HG03520 (cell line): ENCODE results near the gene SLC6A15.

Experiments used
- ATAC-seq: cut with Tn5 transposase; IDR thresholded peaks from one replicate; pipeline ENCODE4 v1.9.1; 2021; ENCODE audit warnings: mild to moderate bottlenecking, moderate library complexity; ENCODE audit not compliant: unreplicated experiment

SLC6A15 gene

DNA sequence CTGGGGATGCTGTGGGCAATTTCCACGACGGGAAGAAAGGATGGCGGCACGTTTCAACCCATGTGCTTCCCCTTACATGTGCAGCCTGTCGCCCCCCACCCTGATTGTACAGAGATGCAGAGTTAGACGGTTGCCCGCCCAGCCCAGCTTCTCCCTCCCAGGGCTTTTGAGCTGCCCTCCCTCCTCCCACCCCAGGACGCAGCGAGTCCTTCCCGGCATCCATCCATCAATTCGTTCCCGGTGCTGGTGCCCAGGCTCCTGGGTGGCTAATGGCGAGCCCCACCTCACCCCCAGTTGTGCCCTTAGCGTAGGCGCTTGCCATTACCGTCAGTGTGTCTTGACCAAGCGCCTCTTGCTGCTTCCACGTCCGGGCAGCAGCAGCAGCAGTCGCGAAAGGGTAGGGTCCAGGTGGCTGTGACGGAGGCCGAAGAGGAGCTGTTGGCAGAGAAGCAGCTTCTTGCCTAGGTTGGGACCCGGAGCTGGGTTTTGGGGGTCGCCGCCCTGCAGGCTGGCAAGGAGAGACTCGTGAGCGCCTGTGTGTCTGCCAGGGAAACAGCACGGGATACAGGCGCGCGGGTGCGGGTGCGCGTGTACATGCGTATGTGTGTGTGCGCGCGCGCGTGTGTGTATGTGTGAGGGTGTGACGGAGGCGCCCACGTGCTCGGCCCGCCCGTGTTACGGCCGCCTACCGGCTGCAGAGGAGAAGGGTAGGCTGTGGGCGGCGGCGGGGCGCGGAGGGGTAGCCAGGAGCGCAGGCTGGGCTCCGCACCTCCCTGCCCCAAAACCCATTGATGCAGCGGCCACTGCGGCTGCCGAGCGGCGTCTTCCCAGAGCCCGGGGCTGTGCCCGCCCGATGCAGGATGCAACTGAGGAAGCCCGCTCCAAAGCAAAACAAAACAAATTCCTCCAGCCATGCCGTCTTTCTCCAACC is at the start of gene SLC6A15:
Gene SLC6A15, minus strand, starts transcription at position 602 of the 931 bp plus-strand sequence. CDS start 20,679 bp downstream, outside the sequence.
- peak; percentile 64 for ATAC-seq

DNA sequence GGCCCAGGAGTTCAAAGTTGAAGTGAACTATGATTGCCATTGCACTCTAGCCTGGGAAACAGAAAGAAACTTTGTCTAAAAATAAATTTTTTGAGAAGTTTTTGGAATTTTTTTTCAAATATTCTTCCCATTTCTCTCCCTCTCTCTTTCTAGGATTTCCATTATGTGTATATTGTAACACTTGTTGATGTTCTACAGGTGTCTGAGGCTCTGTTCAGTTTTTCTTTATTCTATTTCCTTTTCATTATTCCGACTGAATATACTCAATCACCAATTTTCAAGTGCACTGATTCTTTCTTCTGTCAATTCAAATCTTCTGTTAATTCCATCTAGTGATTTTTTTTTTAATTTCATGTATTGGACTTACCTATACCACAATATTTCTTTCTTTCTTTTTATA is 48.3 kb upstream of the SLC6A15 start:
- no peak for ATAC-seq

DNA sequence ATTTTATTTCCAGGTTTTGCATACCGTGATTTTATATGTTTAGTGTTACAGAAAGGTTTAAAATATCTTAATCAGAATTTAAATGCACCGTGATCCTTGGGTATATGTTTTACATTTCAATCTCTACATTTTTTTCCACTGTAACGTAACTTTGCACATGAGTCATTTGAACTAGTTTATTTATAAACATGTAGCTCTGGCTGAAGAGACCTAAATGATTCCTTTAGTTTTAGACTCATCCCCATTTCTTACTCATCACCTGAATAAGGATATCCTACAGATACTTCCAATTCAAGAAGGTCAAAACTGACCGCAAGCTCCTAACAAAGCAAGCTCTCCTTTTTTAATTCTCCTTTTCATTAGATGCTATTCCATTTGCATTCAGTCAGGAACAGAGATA is 42.7 kb upstream of the SLC6A15 start:
- no peak for ATAC-seq

DNA sequence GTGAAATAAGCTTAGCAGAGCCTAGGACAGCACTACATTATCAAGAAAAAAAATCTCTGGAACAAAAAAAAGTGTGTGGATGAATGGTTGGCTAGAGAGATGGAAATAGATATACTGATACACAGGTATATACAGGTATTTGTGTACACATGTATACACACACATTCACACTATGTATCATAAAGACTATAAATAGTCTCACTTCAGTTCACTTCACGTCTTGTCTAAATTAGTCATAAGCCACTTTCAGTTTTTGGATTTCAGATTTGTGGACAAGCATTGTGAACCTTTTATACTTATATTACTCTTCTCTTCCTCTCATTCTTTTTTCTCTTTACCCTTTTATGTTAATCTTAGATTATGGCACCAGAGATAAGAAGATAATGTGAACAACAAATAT is 41.8 kb upstream of the SLC6A15 start:
- no peak for ATAC-seq

DNA sequence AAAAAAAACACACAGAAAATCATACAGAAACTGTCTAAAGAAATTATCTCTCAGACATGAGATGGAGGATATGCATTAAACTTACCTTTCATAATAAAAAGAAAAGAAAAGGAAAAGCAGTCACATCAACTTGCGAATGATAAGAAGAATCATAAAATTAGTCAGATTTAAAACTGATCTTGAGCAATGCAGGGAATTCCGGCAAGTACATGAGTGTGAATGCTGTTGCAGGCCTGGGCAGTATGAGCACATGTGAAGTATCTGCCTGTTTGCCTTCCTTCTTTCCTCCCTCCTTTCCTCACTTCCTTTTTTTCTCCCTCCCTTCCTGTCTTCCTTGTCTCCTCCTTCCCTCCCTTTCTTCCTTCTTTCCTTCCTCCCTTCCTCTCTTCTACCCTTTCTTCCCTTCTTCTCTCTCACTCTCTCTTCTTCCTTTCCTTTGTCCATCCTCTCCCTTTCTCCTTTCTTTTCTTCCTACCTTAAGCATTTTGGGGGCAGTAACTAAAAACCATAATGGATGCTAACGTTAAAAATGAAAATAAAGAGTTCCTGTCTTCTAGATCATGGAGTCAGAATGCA is 38.5 kb upstream of the SLC6A15 start:
- no peak for ATAC-seq

GRCh38 chr12:84946753-84947152 is 34.2 kb upstream of the SLC6A15 start:
- ATAC-seq: no peak

GRCh38 chr12:84937415-84937814 is 24.8 kb upstream of the SLC6A15 start:
- ATAC-seq: no peak

- no peak for ATAC-seq
Measured at GRCh38 chr12:84929501-84929900, 16.9 kb upstream of the SLC6A15 start.

DNA sequence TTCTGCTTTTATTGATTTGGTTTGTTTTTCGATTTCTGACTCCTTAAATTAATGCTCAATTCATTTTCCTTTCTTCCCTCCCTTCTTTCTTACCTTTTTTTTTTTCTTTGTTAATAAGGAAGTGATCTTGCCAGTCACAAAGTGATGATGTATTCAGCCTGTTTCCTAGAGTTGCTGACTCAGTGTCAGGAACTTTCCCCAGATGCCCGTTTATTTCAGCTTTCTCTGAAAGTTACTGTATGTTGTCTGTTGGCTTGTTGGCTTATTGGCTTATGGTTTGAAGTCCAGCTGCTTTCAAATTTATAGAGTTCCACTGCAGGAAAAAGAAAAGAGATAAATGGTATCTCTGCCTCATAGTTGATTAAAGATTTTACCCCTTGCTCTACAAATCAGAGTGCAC is 12.4 kb upstream of the SLC6A15 start:
- ATAC-seq: no peak

DNA sequence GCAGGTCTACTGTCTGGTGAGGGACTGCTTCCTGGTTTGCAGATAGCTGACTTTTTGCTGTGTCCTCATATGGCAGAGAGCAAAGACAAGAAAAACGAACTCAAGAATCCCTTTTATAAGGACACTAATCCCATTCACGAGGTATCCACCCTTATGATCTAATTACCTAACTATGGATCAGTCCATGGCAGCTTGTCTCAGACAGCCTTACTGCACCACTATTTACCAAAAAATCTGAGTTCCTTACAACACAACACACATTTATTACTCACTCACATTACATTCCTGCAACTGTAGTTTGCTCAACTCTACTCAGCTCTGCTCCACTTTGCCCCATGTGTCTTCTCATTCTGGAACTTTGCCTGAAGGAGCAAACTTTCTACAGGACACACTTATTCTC is 10.1 kb upstream of the SLC6A15 start:
- ATAC-seq: no peak

GRCh38 chr12:84920331-84920730 is 7.7 kb upstream of the SLC6A15 start:
- ATAC-seq: no peak

- no peak for ATAC-seq
Measured at GRCh38 chr12:84919271-84919670, 6.7 kb upstream of the SLC6A15 start.

DNA sequence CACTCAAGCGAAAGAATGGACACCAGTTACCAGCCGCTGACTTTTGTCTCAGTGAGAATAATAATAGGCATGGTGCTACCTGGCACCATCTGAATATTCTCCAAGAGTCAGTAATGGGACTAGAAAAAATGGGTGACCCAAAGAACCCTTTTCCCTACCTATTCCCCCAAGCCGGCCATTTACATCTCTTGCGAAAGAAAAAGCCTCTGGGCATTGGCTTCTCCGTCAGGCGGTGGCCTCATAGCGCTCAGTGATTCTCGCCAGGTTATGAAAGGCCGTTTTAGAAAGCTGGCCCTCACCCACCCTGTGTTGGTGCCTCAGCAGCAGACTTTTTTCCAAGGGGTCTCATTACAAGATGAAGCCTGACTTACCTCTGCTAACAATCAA is 523 bp upstream of the SLC6A15 start:
- ATAC-seq: no peak

- ATAC-seq: peak; percentile 36
Measured at GRCh38 chr12:84911271-84912197, 1.1 kb downstream of the SLC6A15 start.

DNA sequence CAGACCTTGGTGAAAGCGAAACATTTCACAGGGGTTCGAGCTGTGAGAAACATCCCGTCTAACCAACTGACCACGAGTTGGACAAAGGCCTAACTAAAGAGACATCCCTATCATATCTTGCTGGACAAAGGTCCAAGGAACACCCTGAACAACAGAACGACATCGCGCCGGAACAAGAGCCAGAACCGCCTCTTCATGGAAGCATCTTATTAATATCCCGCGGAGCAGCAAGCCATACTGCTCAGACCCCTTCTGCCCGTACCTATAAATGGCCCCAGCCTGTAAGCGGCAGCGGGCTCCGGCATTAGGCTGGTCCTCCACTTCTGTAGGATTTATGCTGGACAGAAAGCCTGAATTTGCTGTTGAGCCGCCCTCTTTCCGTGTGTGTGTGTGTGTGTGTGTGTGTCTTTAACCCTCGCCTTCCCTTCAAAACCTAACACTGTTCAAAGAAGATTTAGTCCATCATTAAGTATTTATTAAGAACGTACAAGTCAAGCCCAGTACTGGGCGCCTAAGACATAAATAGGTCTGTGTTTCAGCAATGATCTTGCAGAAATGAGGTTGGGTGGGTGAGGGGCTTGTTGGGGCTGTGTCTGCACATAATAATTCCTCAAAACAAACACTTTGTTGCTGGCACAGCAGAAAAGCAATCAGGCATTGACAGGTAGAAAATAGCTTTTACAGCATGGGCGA is 1.9 kb downstream of the SLC6A15 start:
- peak; percentile 1 for ATAC-seq

DNA sequence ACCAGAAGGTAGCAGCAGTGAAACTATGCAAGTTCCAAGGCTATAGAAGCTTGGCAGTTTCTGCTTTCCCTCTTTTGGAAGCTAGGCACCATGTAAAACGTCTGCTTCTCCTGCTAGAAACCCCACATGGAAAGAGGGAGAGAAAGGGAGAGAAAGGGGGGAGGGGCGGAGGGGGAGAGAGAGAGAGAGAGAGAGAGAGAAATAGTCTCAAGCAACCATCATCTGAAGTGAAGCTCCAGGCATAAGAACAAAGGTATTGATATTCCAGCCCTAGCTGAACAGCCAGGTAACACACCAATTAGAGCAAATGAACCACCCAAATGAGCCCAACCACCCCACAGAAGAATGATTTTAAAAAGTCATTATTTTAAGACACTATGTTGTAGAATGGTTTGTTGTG is 8.5 kb downstream of the SLC6A15 start:
- no peak for ATAC-seq

DNA sequence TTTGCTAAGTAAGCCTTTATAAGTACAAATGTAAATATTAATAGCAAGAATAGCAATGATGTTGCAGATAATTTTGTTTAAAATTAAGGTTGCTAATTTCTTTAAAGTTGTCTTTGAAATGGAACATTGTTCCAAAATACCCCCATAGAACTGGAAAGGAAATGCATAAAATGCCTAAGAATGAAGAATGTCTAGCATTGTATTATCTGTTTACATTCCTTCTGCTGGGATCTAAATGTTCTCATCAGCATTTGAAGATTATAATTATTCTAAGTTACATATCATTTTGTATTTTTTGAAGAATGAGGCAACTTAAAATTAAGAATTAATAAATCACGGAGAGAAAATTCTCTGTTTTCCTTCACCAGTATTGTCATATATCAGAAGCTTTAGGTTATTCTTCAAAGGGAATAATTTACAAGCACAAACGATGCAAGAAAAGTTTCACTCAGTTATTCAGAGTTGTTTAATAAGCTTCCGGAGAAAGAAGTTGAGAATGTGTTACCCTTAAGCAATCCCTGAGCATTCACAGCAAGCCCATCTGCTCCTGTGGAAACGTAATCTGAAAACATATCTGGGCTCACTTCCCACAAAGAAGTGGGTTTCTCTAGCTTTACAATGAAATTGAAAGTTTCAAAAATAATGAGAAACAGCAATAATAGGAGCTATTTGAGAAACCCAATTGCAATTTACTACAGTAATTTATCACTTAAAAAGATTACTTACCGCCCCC is 21.3 kb downstream of the SLC6A15 start:
- ATAC-seq: no peak

DNA sequence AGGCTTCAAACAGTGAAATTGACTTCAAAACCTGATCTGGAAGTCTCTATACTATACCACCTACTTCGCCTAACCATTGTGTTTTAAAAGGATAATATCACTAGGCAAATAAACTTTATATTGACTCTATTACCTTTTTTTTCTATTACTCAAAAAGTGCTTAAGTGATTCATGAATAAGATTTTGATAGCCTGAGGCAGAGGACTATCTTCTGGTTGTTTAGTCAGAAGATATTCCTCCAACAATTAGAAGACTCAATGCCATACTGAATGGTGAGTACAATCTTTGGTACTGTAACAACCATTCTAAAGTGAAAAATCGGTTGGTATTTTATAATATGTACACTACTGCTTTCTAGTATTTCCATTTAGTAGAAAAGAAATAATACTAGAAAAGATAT is 22.8 kb downstream of the SLC6A15 start:
- no peak for ATAC-seq

DNA sequence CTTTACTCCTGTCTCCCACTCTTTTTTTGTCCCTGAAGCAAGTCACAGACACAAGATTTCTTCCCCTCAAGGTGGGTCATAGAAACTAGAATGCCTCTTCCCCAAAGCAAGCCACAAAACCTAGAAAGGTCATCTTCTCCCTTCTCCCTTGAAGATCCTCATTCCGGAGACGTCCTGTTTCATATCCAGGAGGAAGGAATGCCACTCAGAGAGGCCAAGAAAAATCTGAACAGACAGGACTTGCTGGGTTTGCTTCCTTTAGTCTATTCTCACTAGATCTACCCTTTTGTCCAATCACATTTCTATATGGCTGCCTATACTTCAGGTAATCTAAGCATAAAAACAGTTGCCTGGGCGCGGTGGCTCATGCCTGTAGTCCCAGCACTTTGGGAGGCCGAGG is 23.7 kb downstream of the SLC6A15 start:
- ATAC-seq: no peak

- no peak for ATAC-seq
Measured at GRCh38 chr12:84877340-84877739, 35.3 kb downstream of the SLC6A15 start.
